PC-3 (cell line): ENCODE data around the gene USF3. TPM values are rescaled to one million over a fixed set of nuclear protein-coding genes. Genes with fewer than 3 reads are reported as not detected.

ENCODE experiments used
- ATAC-seq: fragments of 200-7000 bp; cut with Tn5 transposase; 2 replicates; pipeline ENCODE4 v1.9.1; 2020; ENCODE audit warnings: mild to moderate bottlenecking, moderate library complexity
- BruUV-seq: library from RNA; stranded (reverse); fragments of 400-500 nt; replicated peaks from 2 replicates; lab custom pipeline; 2021; lab: Mats Ljungman, UMichigan
- CTCF ChIA-PET: fragments of 300-600 bp; sonication (Branson Sonifier 250); formaldehyde crosslinking; loops from one replicate; lab custom pipeline; 2022; ENCODE audit warnings: antibody characterized with exemption; lab: Charles Lee
- POLR2A ChIA-PET: fragments of 300-600 bp; sonication (Branson Sonifier 250); formaldehyde crosslinking; loops from one replicate; lab custom pipeline; 2022; ENCODE audit warnings: antibody characterized with exemption; ENCODE audit not compliant: unreplicated experiment; lab: Charles Lee
- DNase-seq: peaks from one replicate; pipeline ENCODE4 v3.0.0-alpha.2; 2015
- H2AFZ ChIP-seq: fragments of 300-600 bp; sonication (generic); 2 replicates; pipeline ENCODE4 v1.6.0; 2016; ENCODE audit warnings: antibody characterized with exemption, low read length
- H3F3A ChIP-seq: fragments of 300-600 bp; sonication (generic); one replicate; pipeline ENCODE4 v1.6.0; 2017; ENCODE audit warnings: antibody characterized with exemption, low read length, control low read depth, mild to moderate bottlenecking; ENCODE audit not compliant: unreplicated experiment
- H3K27ac ChIP-seq: fragments of 300-600 bp; sonication (generic); 2 replicates; pipeline ENCODE4 v1.5.1; 2016; ENCODE audit warnings: mild to moderate bottlenecking, low read length
- H3K27me3 ChIP-seq: fragments of 300-600 bp; sonication (generic); 2 replicates; pipeline ENCODE4 v1.6.1; 2016; ENCODE audit warnings: low read length, mixed read lengths
- H3K36me3 ChIP-seq: fragments of 300-600 bp; sonication (generic); 2 replicates; pipeline ENCODE4 v1.6.1; 2016; ENCODE audit warnings: low read depth, mixed run types, low read length, mixed read lengths
- H3K4me1 ChIP-seq: fragments of 300-600 bp; sonication (generic); 2 replicates; pipeline ENCODE4 v1.5.1; 2016; ENCODE audit warnings: low read length; ENCODE audit not compliant: insufficient read depth
- H3K4me2 ChIP-seq: fragments of 300-600 bp; sonication (generic); 2 replicates; pipeline ENCODE4 v1.6.0; 2016; ENCODE audit warnings: low read length
- H3K4me3 ChIP-seq: fragments of 300-600 bp; sonication (generic); 2 replicates; pipeline ENCODE4 v1.5.1; 2016; ENCODE audit warnings: mild to moderate bottlenecking, low read length, mixed read lengths
- H3K79me2 ChIP-seq: fragments of 300-600 bp; sonication (generic); 2 replicates; pipeline ENCODE4 v1.6.1; 2017; ENCODE audit warnings: low read length, mixed read lengths
- H3K9ac ChIP-seq: fragments of 300-600 bp; sonication (generic); 2 replicates; pipeline ENCODE4 v1.6.0; 2016; ENCODE audit warnings: mild to moderate bottlenecking, low read length
- H3K9me2 ChIP-seq: fragments of 300-600 bp; sonication (generic); replicated peaks from 2 replicates; pipeline ENCODE4 v1.6.1; 2016; ENCODE audit warnings: mixed run types, low read length, mixed read lengths
- H3K9me3 ChIP-seq: fragments of 300-600 bp; sonication (generic); 2 replicates; pipeline ENCODE4 v1.6.1; 2016; ENCODE audit warnings: low read length, mixed read lengths
- H4K20me1 ChIP-seq: fragments of 300-600 bp; sonication (generic); 2 replicates; pipeline ENCODE4 v1.6.1; 2016; ENCODE audit warnings: low read length, mixed read lengths
- EZH2 ChIP-seq: fragments of 300-600 bp; sonication (generic); IDR thresholded peaks from one replicate; pipeline ENCODE4 v1.6.1; 2017; ENCODE audit warnings: antibody characterized with exemption, mild to moderate bottlenecking, low read length; ENCODE audit not compliant: unreplicated experiment
- EZH2phosphoT487 ChIP-seq: fragments of 300-600 bp; sonication (generic); IDR thresholded peaks from 2 replicates; pipeline ENCODE4 v1.6.1; 2018; ENCODE audit warnings: mild to moderate bottlenecking, antibody characterized with exemption, low read length, borderline replicate concordance
- intact Hi-C: fragments of 100-400 bp; cut with micrococcal nuclease; formaldehyde crosslinking; loops from 2 replicates; pipeline ENCODE4 v1.9.0; 2023
- total RNA-seq: library from RNA; depleted of rRNA; stranded (reverse); fragments of >200 nt; gene quantifications from 2 replicates; pipeline ENCODE4 v1.2.3, GENCODE V29; 2014
- TF ChIP-seq, protein P1 (sequence below): fragments of 300-600 bp; sonication (generic); conservative IDR thresholded peaks from 2 replicates; pipeline ENCODE4 v1.5.1; 2017; ENCODE audit warnings: antibody characterized with exemption, low read depth, mild to moderate bottlenecking, low read length

USF3 gene
- total RNA-seq, 1 experiment from 2014 or later = 10.5 TPM

GRCh38 chr3:113741620-113742019 lies 45.2 kb upstream of the USF3 start:
- Histone ChIP-seq H2AFZ (no peak overlapping the region), H3K79me2 (peaks cover 94% of the 10 kb centered on the region), H3K36me3 (peaks cover 10% of the 10 kb centered on the region; the same call in 1 of the 2 replicates), H3K9me3 (no peaks in the 10 kb centered on the region), H3K4me3 (no peak overlapping the region), H3K27me3 (no peaks in the 10 kb centered on the region), H3F3A (peaks cover 4% of the 10 kb centered on the region), H3K4me1 (peaks cover 28% of the 10 kb centered on the region), H3K4me2 (no peak overlapping the region), H3K9me2 (no peaks in the 10 kb centered on the region), H3K27ac (no peak overlapping the region), H4K20me1 (peaks cover 79% of the 10 kb centered on the region), H3K9ac (no peak overlapping the region)
- no peak for TF ChIP-seq EZH2phosphoT487
- no peak for TF ChIP-seq EZH2
- TF ChIP-seq, protein P1, sequence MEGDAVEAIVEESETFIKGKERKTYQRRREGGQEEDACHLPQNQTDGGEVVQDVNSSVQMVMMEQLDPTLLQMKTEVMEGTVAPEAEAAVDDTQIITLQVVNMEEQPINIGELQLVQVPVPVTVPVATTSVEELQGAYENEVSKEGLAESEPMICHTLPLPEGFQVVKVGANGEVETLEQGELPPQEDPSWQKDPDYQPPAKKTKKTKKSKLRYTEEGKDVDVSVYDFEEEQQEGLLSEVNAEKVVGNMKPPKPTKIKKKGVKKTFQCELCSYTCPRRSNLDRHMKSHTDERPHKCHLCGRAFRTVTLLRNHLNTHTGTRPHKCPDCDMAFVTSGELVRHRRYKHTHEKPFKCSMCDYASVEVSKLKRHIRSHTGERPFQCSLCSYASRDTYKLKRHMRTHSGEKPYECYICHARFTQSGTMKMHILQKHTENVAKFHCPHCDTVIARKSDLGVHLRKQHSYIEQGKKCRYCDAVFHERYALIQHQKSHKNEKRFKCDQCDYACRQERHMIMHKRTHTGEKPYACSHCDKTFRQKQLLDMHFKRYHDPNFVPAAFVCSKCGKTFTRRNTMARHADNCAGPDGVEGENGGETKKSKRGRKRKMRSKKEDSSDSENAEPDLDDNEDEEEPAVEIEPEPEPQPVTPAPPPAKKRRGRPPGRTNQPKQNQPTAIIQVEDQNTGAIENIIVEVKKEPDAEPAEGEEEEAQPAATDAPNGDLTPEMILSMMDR = no peak
- BruUV-seq = no TSS peak
- intact Hi-C loops = loop anchor here (10.0 kb wide), 1 partner anchor 187 kb away; no protein-coding TSS in a partner anchor
- CTCF ChIA-PET = no interaction called here
- POLR2A ChIA-PET = interaction anchor here (1.2 kb wide), 1 partner anchor 156 kb away, joined by 3 read pairs; no protein-coding TSS in a partner anchor
- no peak for DNase-seq
- no peak for ATAC-seq

DNA sequence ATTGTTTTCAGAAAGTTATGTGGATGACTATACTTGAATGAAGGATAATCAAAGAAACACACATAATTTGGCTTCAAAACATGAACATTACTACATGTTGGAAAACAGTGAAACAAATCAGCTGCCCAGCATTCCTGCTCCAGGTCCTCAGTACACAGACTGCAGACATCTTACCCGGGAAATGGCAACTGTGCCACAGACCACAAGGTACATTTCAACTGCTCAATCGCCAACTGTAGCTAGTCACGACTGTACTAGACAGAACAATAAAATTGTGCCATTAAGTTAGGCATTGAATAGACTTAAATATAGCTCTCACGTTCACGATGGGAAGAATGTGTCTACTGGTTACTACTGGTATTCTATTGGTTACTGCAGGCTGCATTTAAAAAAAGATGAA lies 44.6 kb upstream of the USF3 start:
- peaks cover 100% of the 10 kb centered on the region for H3K79me2 ChIP-seq
- no peak overlapping the region for H3K4me2 ChIP-seq
- BruUV-seq = no TSS peak
- ChIA-PET POLR2A (interaction anchor here (1.2 kb wide), 1 partner anchor 156 kb away, joined by 3 read pairs; no protein-coding TSS in a partner anchor), CTCF (no interaction called here)
- DNase-seq (no peak), ATAC-seq (no peak)
- H3K36me3 ChIP-seq = peaks cover 10% of the 10 kb centered on the region; the same call in 1 of the 2 replicates
- peaks cover 25% of the 10 kb centered on the region for H3K4me1 ChIP-seq
- peaks cover 4% of the 10 kb centered on the region for H3F3A ChIP-seq
- no peak overlapping the region for H2AFZ ChIP-seq
- no peaks in the 10 kb centered on the region for H3K27me3 ChIP-seq
- peaks cover 84% of the 10 kb centered on the region for H4K20me1 ChIP-seq
- TF ChIP-seq EZH2 = no peak
- no peak for TF ChIP-seq EZH2phosphoT487
- TF ChIP-seq, protein P1 = no peak
- intact Hi-C loops = loop anchor here (10.0 kb wide), 1 partner anchor 186 kb away; no protein-coding TSS in a partner anchor
- H3K9ac ChIP-seq = no peak overlapping the region
- no peaks in the 10 kb centered on the region for H3K9me2 ChIP-seq
- no peaks in the 10 kb centered on the region for H3K9me3 ChIP-seq
- H3K4me3 ChIP-seq = no peak overlapping the region
- no peak overlapping the region for H3K27ac ChIP-seq

DNA sequence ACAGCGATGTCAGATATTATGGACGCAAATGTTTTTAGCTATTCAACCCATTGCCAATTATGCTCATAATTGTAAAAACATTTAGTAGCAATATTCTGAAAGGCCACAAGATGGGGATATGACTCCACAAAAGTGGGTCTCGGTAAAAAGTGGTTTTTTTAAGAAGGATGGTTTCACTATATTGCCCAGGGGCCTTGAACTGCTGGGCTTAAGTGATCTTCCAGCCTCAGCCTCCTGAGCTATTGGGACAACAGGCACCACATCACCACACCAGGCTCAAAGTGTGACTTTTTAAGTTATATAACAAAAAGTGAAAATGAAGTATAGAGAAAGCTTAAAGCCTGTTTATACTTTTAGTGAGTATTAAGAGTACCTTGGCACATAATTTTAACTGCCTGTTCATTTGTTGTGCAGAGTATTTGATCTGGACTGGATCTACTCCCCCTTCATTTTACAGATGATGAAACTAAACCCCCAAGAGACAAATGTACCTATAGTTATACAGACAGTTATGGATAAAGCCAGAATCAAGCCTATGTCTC lies 40.2 kb upstream of the USF3 start:
- DNase-seq = peak; percentile 85
- no TSS peak for BruUV-seq
- POLR2A ChIA-PET = interaction anchor here (0.5 to 0.6 kb wide), 3 partner anchors 9 to 69 kb away, joined by 4 to 6 read pairs (median 4); no protein-coding TSS in a partner anchor

More for the DNA sequence above, 40.2 kb upstream of the USF3 start:
- intact Hi-C loops = loop anchor here (1.0 to 2.0 kb wide), 4 partner anchors 9 to 177 kb away; no protein-coding TSS in a partner anchor
- H3K4me2 ChIP-seq = peak overlapping the region; percentile 7; the same call in 1 of the 2 replicates
- ATAC-seq = peak; percentile 77
- no peaks in the 10 kb centered on the region for H3K4me1 ChIP-seq
- CTCF ChIA-PET = interaction anchor here (0.5 to 1.7 kb wide), 7 partner anchors 9 to 247 kb away, joined by 3 to 17 read pairs (median 6); partner anchors contain the start of gene NAA50
- peaks cover 99% of the 10 kb centered on the region for H3K79me2 ChIP-seq
- H3K9me3 ChIP-seq = no peaks in the 10 kb centered on the region
- no peak overlapping the region for H2AFZ ChIP-seq
- no peak overlapping the region for H3K9ac ChIP-seq
- no peak overlapping the region for H3K4me3 ChIP-seq
- no peak overlapping the region for H3K27ac ChIP-seq
- H3F3A ChIP-seq = peaks cover 4% of the 10 kb centered on the region
- H3K27me3 ChIP-seq = no peaks in the 10 kb centered on the region
- peaks cover 14% of the 10 kb centered on the region; the same call in 1 of the 2 replicates for H3K36me3 ChIP-seq
- H3K9me2 ChIP-seq = no peaks in the 10 kb centered on the region
- H4K20me1 ChIP-seq = peaks cover 89% of the 10 kb centered on the region
- no peak for TF ChIP-seq EZH2phosphoT487
- TF ChIP-seq, protein P1 = peak; percentile 83
